ENCODE results near the gene OR2A25.
A peak's percentile ranks its signal among the peaks of the same experiment; 100 is the strongest.
"Not testable (repeated sequence)": the region's sequence is repeated elsewhere in the genome, so short reads cannot be mapped to it uniquely, and the experiment has no call there.

Gene OR2A25

DNA sequence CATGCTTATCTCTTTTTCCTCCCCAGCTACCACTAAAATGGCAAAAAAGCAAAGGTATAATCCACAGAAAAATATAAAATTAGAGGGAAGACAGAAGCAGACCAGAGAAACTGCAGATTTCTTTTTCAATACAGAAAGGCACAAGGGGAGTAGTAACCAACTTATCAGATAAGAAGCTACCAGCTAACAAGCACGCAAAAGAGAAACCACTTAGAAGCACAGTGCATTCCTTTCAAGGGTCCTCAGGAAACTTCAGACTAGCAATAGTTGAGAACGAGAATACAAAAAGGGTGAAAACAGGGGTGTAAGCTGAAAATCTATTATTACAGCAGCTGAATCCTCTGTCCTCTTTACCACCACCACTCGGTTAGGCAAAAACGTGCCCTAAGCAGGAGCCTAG, 30.7 kb upstream of the OR2A25 start:
- TF ChIP-seq CTCF (IDR thresholded peaks at IDR 0.05; ENCODE audit: low read depth, low read length) = no peak
- DNase-seq (ENCODE audit: extremely low read depth, low read depth) = no peak

DNA sequence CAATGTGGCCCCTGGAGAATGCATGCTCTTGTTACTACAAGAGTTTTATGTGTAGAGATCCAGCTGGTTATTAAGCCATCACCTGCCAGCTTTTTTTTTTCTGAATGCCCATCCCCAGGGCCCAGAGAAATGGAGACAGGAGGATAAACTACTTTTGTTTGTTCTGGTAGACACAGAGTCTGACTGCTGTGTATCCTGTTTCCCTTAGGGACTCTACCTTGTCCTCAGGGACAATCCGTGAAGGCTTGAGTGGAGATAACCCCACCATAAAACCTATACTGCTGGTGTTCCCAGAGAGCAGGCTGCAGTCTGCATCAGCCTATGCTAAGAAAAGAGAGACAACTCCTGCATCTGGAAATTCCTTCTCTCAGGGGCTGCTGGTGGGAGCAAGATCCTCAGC, 21.0 kb upstream of the OR2A25 start, which contains the start of gene OR2A5:
Gene OR2A5, plus strand, starts transcription at position 301 of the 400 bp plus-strand sequence. CDS start 1,454 bp downstream, outside the sequence.
- no peak for TF ChIP-seq CTCF (IDR thresholded peaks at IDR 0.05; ENCODE audit: low read depth, low read length)
- DNase-seq (ENCODE audit: extremely low read depth, low read depth) = no peak

DNA sequence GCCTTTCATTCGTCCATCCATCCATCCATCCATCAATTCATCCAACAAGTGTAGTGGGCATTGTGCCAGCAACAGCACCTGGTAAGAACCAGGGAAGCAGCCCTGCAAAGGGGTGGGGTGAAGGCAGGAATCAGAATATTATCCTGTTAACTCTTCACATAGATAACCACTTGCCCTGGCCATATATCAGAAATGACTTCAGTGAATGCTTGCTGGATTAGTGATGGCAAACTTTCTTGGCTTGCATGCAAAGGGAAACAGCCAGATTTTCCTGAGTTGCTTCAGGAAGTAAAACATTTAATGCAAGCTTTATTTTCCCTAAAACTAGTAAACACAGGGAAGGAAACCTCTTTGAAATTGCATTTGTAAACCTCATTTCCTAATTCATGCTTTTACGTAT, 20.1 kb upstream of the OR2A25 start:
- no peak for DNase-seq (ENCODE audit: extremely low read depth, low read depth)
- TF ChIP-seq CTCF (IDR thresholded peaks at IDR 0.05; ENCODE audit: low read depth, low read length) = no peak

- TF ChIP-seq CTCF (IDR thresholded peaks at IDR 0.05; ENCODE audit: low read depth, low read length) = no peak
- no peak for DNase-seq (ENCODE audit: extremely low read depth, low read depth)
Observed at GRCh38 chr7:144050093-144050492, 19.5 kb upstream of the OR2A25 start.

- not testable (repeated sequence) for DNase-seq (ENCODE audit: extremely low read depth, low read depth)
Observed at GRCh38 chr7:144050884-144051283, 18.7 kb upstream of the OR2A25 start.

DNA sequence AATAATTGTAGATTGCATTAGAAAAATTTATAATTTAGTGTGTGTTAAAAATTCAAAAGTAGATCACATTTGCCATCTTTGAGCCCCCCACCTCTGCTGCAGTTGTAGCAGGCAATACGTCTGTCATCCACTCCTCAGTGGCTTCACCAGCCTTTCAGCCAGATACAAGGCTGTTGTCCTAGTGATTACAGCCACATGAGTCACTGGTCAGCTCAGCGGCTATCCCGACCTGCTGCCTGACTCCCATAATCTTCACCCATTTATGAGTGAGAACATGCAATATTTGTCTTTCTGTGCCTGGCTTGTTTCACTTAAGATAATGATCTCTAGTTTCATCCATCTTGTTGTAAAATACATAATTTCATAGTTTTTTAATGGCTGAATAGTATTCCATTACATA, 11.7 kb upstream of the OR2A25 start:
- DNase-seq (ENCODE audit: extremely low read depth, low read depth) = no peak
- no peak for TF ChIP-seq CTCF (IDR thresholded peaks at IDR 0.05; ENCODE audit: low read depth, low read length)

DNA sequence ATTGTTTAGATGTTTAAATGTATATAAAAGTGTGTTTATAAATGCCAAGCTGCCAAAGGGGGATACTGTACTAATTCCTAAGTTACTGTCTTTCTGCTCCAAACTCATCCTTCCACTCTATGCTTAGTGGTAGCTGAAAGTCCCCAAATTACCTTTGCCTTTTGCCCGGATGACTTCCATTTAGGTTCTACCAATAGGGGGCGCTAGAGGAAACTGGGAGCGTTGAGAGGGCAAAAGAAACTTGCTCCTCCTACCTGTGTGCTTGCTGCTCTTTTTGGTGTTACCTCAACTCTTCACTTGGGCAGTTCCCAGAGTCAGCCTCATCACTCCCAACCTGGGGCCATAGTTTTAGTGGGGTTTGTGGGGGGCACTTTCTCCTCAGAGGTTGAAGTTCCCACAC, 5.9 kb upstream of the OR2A25 start:
- no peak for DNase-seq (ENCODE audit: extremely low read depth, low read depth)

More for the DNA sequence above, 5.9 kb upstream of the OR2A25 start:
- peak; percentile 20 for TF ChIP-seq CTCF (IDR thresholded peaks at IDR 0.05; ENCODE audit: low read depth, low read length)
